Measurements from ENCODE around the gene ARRDC1. TPM values are rescaled to one million over a fixed set of nuclear protein-coding genes. Genes with fewer than 3 reads are reported as not detected.

Gene ARRDC1
- total RNA-seq, 1 donor = 15.0 TPM

DNA sequence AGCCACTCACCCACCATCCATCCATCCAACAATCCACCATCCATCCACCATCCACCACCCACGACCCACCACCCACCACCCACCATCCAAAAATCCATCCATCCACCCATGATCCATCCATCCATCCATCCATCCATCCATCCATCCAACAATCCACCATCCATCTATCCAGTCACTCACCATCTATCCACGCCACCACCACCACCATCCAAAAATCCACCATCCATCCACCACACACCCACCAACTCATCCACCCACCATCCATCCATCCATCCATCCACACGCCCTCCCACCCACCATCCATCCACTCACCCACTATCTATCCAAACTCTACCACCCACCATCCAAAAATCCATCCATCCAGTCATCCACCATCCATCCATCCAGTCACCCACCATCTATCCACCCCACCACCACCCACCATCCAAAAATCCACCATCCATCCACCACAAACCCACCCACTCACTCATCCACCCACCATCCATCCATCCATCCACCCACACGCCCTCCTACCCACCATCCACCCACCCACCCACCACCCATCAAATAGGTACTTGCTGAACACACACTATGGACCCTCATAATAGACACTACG is 35.8 kb upstream of the ARRDC1 start:
- TF ChIP-seq CTCF (IDR thresholded peaks at IDR 0.05; ENCODE audit: insufficient read depth, low read length) = no peak
- no peak for DNase-seq (ENCODE audit: low read depth)

DNA sequence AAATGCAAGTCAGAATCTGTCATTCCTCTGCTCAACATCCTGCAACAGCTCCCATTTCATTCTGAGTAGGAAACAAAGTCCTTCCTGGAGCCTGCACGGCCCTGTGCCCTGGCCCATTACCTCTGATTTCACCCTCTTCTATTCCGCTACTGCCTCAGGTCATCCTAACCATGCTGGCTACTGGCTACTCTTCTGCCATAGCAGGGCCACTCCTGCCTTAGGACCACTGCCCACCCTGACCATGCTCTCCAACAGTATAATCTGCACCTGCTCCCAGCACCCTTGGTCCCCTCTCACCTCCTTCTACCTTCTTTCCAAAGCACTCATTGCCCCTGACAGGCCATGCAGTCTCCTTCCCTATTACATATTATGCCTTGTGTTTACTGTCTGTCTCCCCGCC is 34.9 kb upstream of the ARRDC1 start:
- no peak for DNase-seq (ENCODE audit: low read depth)
- H3K4me3 ChIP-seq (ENCODE audit: low read depth, low read length) = no peak overlapping the region
- TF ChIP-seq CTCF (IDR thresholded peaks at IDR 0.05; ENCODE audit: insufficient read depth, low read length) = no peak

More for the DNA sequence above, 35.8 kb upstream of the ARRDC1 start:
- no peak overlapping the region for H3K4me3 ChIP-seq (ENCODE audit: low read depth, low read length)

DNA sequence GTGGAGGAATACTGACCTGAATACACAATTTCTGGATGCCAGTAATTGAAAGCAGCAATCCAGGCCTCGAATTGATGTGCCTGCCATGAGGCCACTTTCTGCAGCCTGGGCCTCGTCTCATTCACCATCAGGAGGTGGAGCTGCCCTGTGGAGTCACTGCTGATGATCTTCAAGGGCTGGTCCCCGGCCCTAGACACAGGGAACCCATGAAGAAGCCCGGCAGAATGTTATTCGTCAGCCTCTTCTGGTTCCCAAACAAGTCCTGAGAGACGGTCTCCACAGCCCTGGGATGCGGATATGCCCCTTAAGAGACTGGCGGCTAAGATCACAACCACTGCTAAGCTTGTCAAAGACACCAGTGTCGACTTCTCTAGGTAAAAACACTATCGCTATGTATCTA is 31.3 kb upstream of the ARRDC1 start:
- TF ChIP-seq CTCF (IDR thresholded peaks at IDR 0.05; ENCODE audit: insufficient read depth, low read length) = no peak
- no peak overlapping the region for H3K4me3 ChIP-seq (ENCODE audit: low read depth, low read length)
- DNase-seq (ENCODE audit: low read depth) = no peak

DNA sequence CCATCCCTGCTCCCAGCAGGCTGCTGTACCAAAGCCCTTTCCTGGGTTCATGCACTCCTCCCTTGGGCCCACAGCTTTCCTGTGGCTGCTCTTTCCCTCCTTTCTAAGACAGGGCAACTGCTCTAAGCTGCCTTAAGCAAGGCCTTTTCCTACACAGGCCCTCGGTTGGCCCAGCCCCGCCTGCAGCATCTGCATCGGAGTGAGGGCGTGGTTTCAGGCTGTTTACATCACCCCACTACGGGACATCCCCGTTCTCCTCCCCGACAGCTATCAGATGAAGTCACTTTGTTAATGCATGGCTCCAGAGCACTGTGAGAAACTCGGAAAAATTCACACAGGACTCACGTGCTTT is 30.1 kb upstream of the ARRDC1 start:
- TF ChIP-seq CTCF (IDR thresholded peaks at IDR 0.05; ENCODE audit: insufficient read depth, low read length) = no peak
- no peak overlapping the region for H3K4me3 ChIP-seq (ENCODE audit: low read depth, low read length)
- no peak for DNase-seq (ENCODE audit: low read depth)

DNA sequence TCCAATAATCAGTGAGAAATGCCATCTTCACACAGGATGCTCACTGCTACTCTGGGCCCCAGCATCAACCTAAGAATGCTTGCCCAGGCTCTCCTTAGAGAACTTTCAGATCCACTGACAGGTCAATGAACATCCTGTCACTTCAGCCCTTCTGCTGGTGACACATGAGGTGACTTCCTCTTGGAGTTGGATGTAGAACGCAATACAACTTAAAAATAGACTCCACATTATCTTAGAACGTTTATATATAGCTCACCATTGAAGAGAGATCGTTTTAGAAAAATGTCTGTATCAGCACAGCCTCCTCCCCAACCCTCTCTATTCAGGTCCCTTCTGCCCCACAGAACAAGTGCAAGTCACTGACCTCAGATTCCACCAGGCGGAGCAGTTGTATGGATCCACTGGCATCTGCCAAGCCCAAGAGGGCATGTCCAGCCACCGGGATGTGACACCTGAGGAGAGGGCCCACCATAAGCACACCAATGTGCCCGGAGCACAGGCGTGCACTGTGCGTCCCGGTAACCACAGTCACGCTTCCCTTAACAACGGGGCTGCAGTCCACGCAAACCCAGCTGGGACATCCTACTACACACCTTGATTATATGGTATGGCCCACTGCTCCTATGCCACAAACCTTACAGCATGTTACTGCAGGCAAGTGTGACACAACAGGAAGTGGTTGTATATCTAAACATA is 29.6 kb upstream of the ARRDC1 start:
- TF ChIP-seq CTCF (IDR thresholded peaks at IDR 0.05; ENCODE audit: insufficient read depth, low read length) = no peak
- DNase-seq (ENCODE audit: low read depth) = no peak
- no peak overlapping the region for H3K4me3 ChIP-seq (ENCODE audit: low read depth, low read length)

- peak; percentile 84 for DNase-seq (ENCODE audit: low read depth)
- peak; percentile 83 for TF ChIP-seq CTCF (IDR thresholded peaks at IDR 0.05; ENCODE audit: insufficient read depth, low read length)
These were observed 26.8 kb upstream of the ARRDC1 start, which contains the start of gene DPH7 for GRCh38 chr9:137578518-137579258. Gene DPH7, minus strand, starts transcription at chr9:137578925. Its CDS starts 148 bp downstream, at chr9:137578777.

More at GRCh38 chr9:137578518-137579258, 26.8 kb upstream of the ARRDC1 start, which contains the start of gene DPH7:
- peak within 1 kb of the TSS; percentile 89 for H3K4me3 ChIP-seq (ENCODE audit: low read depth, low read length)

All from fibroblast of the aortic adventitia (primary cell).